Liver (tissue), 9 donors: ENCODE measurements around the gene DET1. TPM values are rescaled to one million over a fixed set of nuclear protein-coding genes. Genes with fewer than 3 reads are reported as not detected.

Experiments used
- DNase-seq: peaks from one replicate; pipeline ENCODE4 v3.0.0-alpha.2; 2017; ENCODE audit warnings: low spot score
- H3K27ac ChIP-seq, 2 donors: one replicate each; pipeline ENCODE4 v1.7.0; 2013; ENCODE audit warnings: inconsistent platforms in 2 of 2, low read length in 2 of 2, control low read depth in 1 of 2, low read depth in 1 of 2, mild to moderate bottlenecking in 1 of 2
- H3K27me3 ChIP-seq, 4 donors: one replicate each; pipeline versions ENCODE4 v1.6.1 to v1.7.0; 2013; ENCODE audit warnings: low read length in 3 of 4, inconsistent platforms in 1 of 4, mild to moderate bottlenecking in 1 of 4, moderate library complexity in 1 of 4; ENCODE audit not compliant: control insufficient read depth in 4 of 4, insufficient read depth in 4 of 4
- H3K36me3 ChIP-seq, 4 donors: one replicate each; pipeline versions ENCODE4 v1.6.1 to v1.7.0; 2013; ENCODE audit warnings: low read length in 3 of 4, mild to moderate bottlenecking in 3 of 4, low read depth in 1 of 4, moderate library complexity in 1 of 4; ENCODE audit not compliant: control insufficient read depth in 4 of 4, insufficient read depth in 3 of 4
- H3K4me1 ChIP-seq, 4 donors: one replicate each; pipeline versions ENCODE4 v1.6.1 to v1.7.0; 2013; ENCODE audit warnings: low read length in 3 of 4, mild to moderate bottlenecking in 3 of 4, moderate library complexity in 1 of 4; ENCODE audit not compliant: control insufficient read depth in 4 of 4, insufficient read depth in 4 of 4
- H3K4me3 ChIP-seq, 3 donors: one replicate each; pipeline versions ENCODE4 v1.6.1 to v1.7.0; 2013; ENCODE audit warnings: low read length in 3 of 3, control low read depth in 1 of 3, low read depth in 1 of 3, mild to moderate bottlenecking in 1 of 3
- H3K9ac ChIP-seq, 2 donors: one replicate each; pipeline ENCODE4 v1.7.0; 2013; ENCODE audit warnings: low read length in 2 of 2, mild to moderate bottlenecking in 2 of 2, moderate library complexity in 2 of 2, control low read depth in 1 of 2, low read depth in 1 of 2
- H3K9me3 ChIP-seq, 4 donors: one replicate each; pipeline versions ENCODE4 v1.6.1 to v1.7.0; 2013; ENCODE audit warnings: low read length in 3 of 4; ENCODE audit not compliant: control insufficient read depth in 4 of 4
- ATF3 ChIP-seq: IDR thresholded peaks from 2 replicates; pipeline ENCODE4 v1.6.1; 2016; ENCODE audit warnings: antibody characterized with exemption
- CTCF ChIP-seq: fragments of 150-350 bp; IDR thresholded peaks from 2 replicates; pipeline ENCODE4 v1.5.1; 2017; ENCODE audit warnings: improper control_type of control experiment, low read depth, low read length; ENCODE audit not compliant: missing input control
- EGR1 ChIP-seq, 2 donors: IDR thresholded peaks; 2 replicates each; pipeline ENCODE4 v1.6.1; 2016 to 2018; ENCODE audit warnings: antibody characterized with exemption in 2 of 2, low read depth in 2 of 2
- FOXA1 ChIP-seq: IDR thresholded peaks from 2 replicates; pipeline ENCODE4 v1.6.1; 2016; ENCODE audit warnings: antibody characterized with exemption
- GABPA ChIP-seq, 2 donors: IDR thresholded peaks in 1 of 2; conservative IDR thresholded peaks in 1 of 2; 2 replicates each; pipeline ENCODE4 v1.6.1; 2016; ENCODE audit warnings: antibody characterized with exemption in 2 of 2, mild to moderate bottlenecking in 1 of 2, moderate library complexity in 1 of 2
- HNF4A ChIP-seq, 2 donors: conservative IDR thresholded peaks; 2 replicates each; pipeline ENCODE4 v1.6.1; 2016; ENCODE audit warnings: antibody characterized with exemption in 2 of 2, mild to moderate bottlenecking in 2 of 2
- HNF4G ChIP-seq: IDR thresholded peaks from 2 replicates; pipeline ENCODE4 v1.6.1; 2016; ENCODE audit warnings: antibody characterized with exemption
- JUND ChIP-seq, 2 donors: IDR thresholded peaks; 2 replicates each; pipeline ENCODE4 v1.6.1; 2016; ENCODE audit warnings: antibody characterized with exemption in 2 of 2
- NR2F2 ChIP-seq: IDR thresholded peaks from 2 replicates; pipeline ENCODE4 v1.6.1; 2016; ENCODE audit warnings: antibody characterized with exemption
- REST ChIP-seq: IDR thresholded peaks from 2 replicates; pipeline ENCODE4 v1.6.1; 2016; ENCODE audit warnings: antibody characterized with exemption, mild to moderate bottlenecking
- RXRA ChIP-seq, 2 donors: IDR thresholded peaks; 2 replicates each; pipeline ENCODE4 v1.6.1; 2017 to 2018; ENCODE audit warnings: antibody characterized with exemption in 2 of 2, mild to moderate bottlenecking in 1 of 2
- SP1 ChIP-seq: IDR thresholded peaks from 2 replicates; pipeline ENCODE4 v1.6.1; 2018; ENCODE audit warnings: antibody characterized with exemption, mild to moderate bottlenecking
- TAF1 ChIP-seq: conservative IDR thresholded peaks from 2 replicates; pipeline ENCODE4 v1.6.1; 2016; ENCODE audit warnings: antibody characterized with exemption, mild to moderate bottlenecking
- YY1 ChIP-seq: IDR thresholded peaks from 2 replicates; pipeline ENCODE4 v1.6.1; 2016; ENCODE audit warnings: antibody characterized with exemption, mild to moderate bottlenecking
- ZBTB33 ChIP-seq: IDR thresholded peaks from 2 replicates; pipeline ENCODE4 v1.6.1; 2016; ENCODE audit warnings: antibody characterized with exemption
- WGBS: extraction: QIAGEN DNeasy Blood & Tissue Kit; methylation state at CpG from one replicate; pipeline ENCODE4 v1.1.7; 2013; 5-methylcytosine and 5-hydroxymethylcytosine counted together
- polyA plus RNA-seq, 2 donors: library from polyadenylated mRNA; stranded (reverse) in 1 of 2; unstranded in 1 of 2; fragments of 200-250 nt in 1 of 2; fragments of >200 nt in 1 of 2; fragmentation: Nextera tagmentation in 1 of 2; extraction: Ambion mirVana in 1 of 2; gene quantifications; one replicate each; pipeline versions ENCODE4 v1.2.1 to v1.2.3, GENCODE V29; 2013 to 2015
- total RNA-seq, 2 donors: library from RNA; depleted of rRNA; stranded (reverse); fragments of >200 nt; gene quantifications; one replicate each; pipeline ENCODE4 v1.2.3, GENCODE V29; 2014
- donor health status: healthy.
- donor health status: healthy.
- donor health status: healthy.
- donor health status: healthy.
- donor health status: healthy.

The DET1 gene
- total and polyA plus RNA-seq, 4 donors = 1.3 to 5.4 (median 2.4) TPM

- TF ChIP-seq ZBTB33 (no peak), HNF4G (no peak), TAF1 (no peak), SP1 (no peak), JUND (IDR thresholded peaks at IDR 0.05) (no peak), RXRA (IDR thresholded peaks at IDR 0.05) (no peak), FOXA1 (no peak), GABPA (IDR thresholded peaks at IDR 0.05 in 1 of 2, conservative IDR thresholded peaks at IDR 0.05 in 1 of 2) (no peak), ATF3 (no peak)
Observed at GRCh38 chr15:88489321-88489720, 57.2 kb downstream of the DET1 start (continued).

- Histone ChIP-seq H3K4me3 (no peak overlapping the region), H3K36me3 (no peaks in the 10 kb centered on the region), H3K27ac (no peak overlapping the region), H3K9ac (no peak overlapping the region), H3K9me3 (no peaks in the 10 kb centered on the region), H3K4me1 (no peaks in the 10 kb centered on the region), H3K27me3 (no peaks in the 10 kb centered on the region)
- 70% methylated on average over 11 of the region's 11 CpGs for WGBS
- TF ChIP-seq CTCF = no peak
- TF ChIP-seq FOXA1 = no peak
- no peak for TF ChIP-seq HNF4G
- no peak for TF ChIP-seq HNF4A (conservative IDR thresholded peaks at IDR 0.05)
- TF ChIP-seq JUND (IDR thresholded peaks at IDR 0.05) = no peak
- DNase-seq = no peak
Observed at GRCh38 chr15:88487796-88488523, 58.5 kb downstream of the DET1 start.

GRCh38 chr15:88487178-88487795 is 59.2 kb downstream of the DET1 start:
- no peaks in the 10 kb centered on the region for H3K4me1 ChIP-seq
- no peak overlapping the region for H3K4me3 ChIP-seq
- H3K36me3 ChIP-seq = no peaks in the 10 kb centered on the region
- H3K27me3 ChIP-seq = no peaks in the 10 kb centered on the region
- H3K9me3 ChIP-seq = no peaks in the 10 kb centered on the region
- DNase-seq = no peak
- H3K27ac ChIP-seq = no peak overlapping the region
- no peak overlapping the region for H3K9ac ChIP-seq
- WGBS = 84% methylated on average over 2 of the region's 2 CpGs
- no peak for TF ChIP-seq ATF3
- no peak for TF ChIP-seq HNF4A (conservative IDR thresholded peaks at IDR 0.05)
- no peak for TF ChIP-seq YY1
- TF ChIP-seq ZBTB33 = no peak
- TF ChIP-seq HNF4G = no peak
- no peak for TF ChIP-seq RXRA (IDR thresholded peaks at IDR 0.05)
- TF ChIP-seq JUND (IDR thresholded peaks at IDR 0.05) = no peak
- TF ChIP-seq TAF1 = no peak
- no peak for TF ChIP-seq CTCF
- TF ChIP-seq NR2F2 = no peak
- TF ChIP-seq EGR1 (IDR thresholded peaks at IDR 0.05; ENCODE audit: low read depth in 2 of 2) = no peak
- TF ChIP-seq FOXA1 = no peak
- TF ChIP-seq REST = no peak
